Activated CD8-positive, alpha-beta memory T cell treated with anti-CD3 and anti-CD28 coated beads, Interleukin-2, amount 50 U/mL, for 1 hour (primary cell): Measurements from ENCODE around the gene SLC25A29.
"Not testable (repeated sequence)": the region's sequence is repeated elsewhere in the genome, so short reads cannot be mapped to it uniquely, and the experiment has no call there.

Source experiments
- DNase-seq: peaks from one replicate; pipeline ENCODE4 v3.0.0-alpha.2; 2020; ENCODE audit errors: extremely low read depth

Gene SLC25A29

GRCh38 chr14:100306101-100306997, at the start of gene SLC25A29:
TSS of gene SLC25A29 (minus strand) at chr14:100306444. CDS start at chr14:100306232, 212 bp downstream.
- no peak for DNase-seq

GRCh38 chr14:100350986-100351385, 44.7 kb upstream of the SLC25A29 start:
- no peak for DNase-seq

- no peak for DNase-seq
Observed at GRCh38 chr14:100350276-100350926, 44.2 kb upstream of the SLC25A29 start.

- no peak for DNase-seq
Observed at GRCh38 chr14:100348784-100349685, 42.8 kb upstream of the SLC25A29 start.

GRCh38 chr14:100348253-100348729, 42.0 kb upstream of the SLC25A29 start:
- DNase-seq: no peak

- no peak for DNase-seq
Observed at GRCh38 chr14:100346306-100347091, 40.3 kb upstream of the SLC25A29 start.

GRCh38 chr14:100345711-100346110, 39.5 kb upstream of the SLC25A29 start:
- no peak for DNase-seq

- DNase-seq: not testable (repeated sequence)
Observed at GRCh38 chr14:100344657-100345056, 38.4 kb upstream of the SLC25A29 start.

GRCh38 chr14:100342826-100343225, 36.6 kb upstream of the SLC25A29 start:
- DNase-seq: not testable (repeated sequence)

GRCh38 chr14:100342195-100342594, 36.0 kb upstream of the SLC25A29 start:
- DNase-seq: no peak

GRCh38 chr14:100341301-100342031, 35.2 kb upstream of the SLC25A29 start:
- no peak for DNase-seq

- DNase-seq: no peak
Observed at GRCh38 chr14:100340423-100340813, 34.2 kb upstream of the SLC25A29 start.

GRCh38 chr14:100339766-100340422, 33.6 kb upstream of the SLC25A29 start:
- no peak for DNase-seq

GRCh38 chr14:100336618-100337530, 30.6 kb upstream of the SLC25A29 start:
- DNase-seq: no peak

- DNase-seq: no peak
Observed at GRCh38 chr14:100334904-100335303, 28.7 kb upstream of the SLC25A29 start.

- no peak for DNase-seq
Observed at GRCh38 chr14:100333827-100334226, 27.6 kb upstream of the SLC25A29 start.

GRCh38 chr14:100333311-100333710, 27.1 kb upstream of the SLC25A29 start:
- DNase-seq: no peak

GRCh38 chr14:100332797-100333196, 26.6 kb upstream of the SLC25A29 start:
- DNase-seq: no peak
